ENCODE measurements around the gene SPATA20.

GRCh38 chr17:50604513-50604912, 57.5 kb downstream of the SPATA20 start:
- no peak for TF ChIP-seq CTCF (IDR thresholded peaks at IDR 0.05; ENCODE audit: low read depth, low read length)
- no peak for TF ChIP-seq EZH2phosphoT487 (IDR thresholded peaks at IDR 0.05; ENCODE audit: low read depth)

Measured in OCI-LY3 (cell line).